Right lung (tissue), 5 donors: ENCODE results near the gene SMG6. TPM values are rescaled to one million over a fixed set of nuclear protein-coding genes. Genes with fewer than 3 reads are reported as not detected.

ENCODE experiments used
- DNase-seq, 2 donors: peaks; one replicate each; pipeline ENCODE4 v3.0.0-alpha.2; 2013
- polyA plus RNA-seq, 5 donors: library from polyadenylated mRNA; unstranded; fragments of 120-200 nt; gene quantifications; one replicate each; pipeline versions ENCODE4 v1.2.1 to v1.2.3, GENCODE V29; 2013; ENCODE audit warnings: inconsistent platforms in 1 of 5, low replicate concordance in 1 of 5; ENCODE audit not compliant: insufficient read length in 5 of 5, insufficient read depth in 1 of 5

SMG6 gene
- polyA plus RNA-seq, 5 donors = 30.9 to 42.6 (median 35.7) TPM

DNA sequence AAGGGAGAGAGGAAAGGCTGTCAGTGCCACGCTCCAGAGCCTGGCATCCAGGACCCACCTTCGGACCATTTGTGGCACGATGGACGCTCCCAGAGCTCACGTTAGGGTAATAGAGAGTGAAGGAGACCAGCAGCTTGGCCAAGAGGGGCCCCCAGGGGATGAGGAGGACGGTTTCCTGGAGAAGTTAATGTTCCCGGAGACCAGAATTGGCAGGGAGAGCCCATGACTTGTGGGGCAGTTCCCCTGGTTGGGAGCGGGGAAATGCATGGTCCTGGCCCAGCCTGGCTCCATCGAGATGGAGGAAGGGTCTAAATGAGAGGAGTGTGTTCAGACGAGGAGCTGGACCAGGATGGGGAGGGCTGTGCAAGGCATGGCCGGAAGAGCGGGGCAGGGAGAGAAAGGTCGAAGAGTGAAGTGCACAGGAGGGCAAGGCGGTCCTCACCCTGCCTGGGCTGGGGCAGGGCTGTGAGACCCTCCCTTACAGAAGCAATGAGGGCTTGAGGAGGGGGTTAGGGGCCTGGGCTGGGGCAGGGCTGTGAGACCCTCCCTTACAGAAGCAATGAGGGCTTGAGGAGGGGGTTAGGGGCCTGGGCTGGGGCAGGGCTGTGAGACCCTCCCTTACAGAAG lies 251.5 kb downstream of the SMG6 start:
- no peak for DNase-seq

DNA sequence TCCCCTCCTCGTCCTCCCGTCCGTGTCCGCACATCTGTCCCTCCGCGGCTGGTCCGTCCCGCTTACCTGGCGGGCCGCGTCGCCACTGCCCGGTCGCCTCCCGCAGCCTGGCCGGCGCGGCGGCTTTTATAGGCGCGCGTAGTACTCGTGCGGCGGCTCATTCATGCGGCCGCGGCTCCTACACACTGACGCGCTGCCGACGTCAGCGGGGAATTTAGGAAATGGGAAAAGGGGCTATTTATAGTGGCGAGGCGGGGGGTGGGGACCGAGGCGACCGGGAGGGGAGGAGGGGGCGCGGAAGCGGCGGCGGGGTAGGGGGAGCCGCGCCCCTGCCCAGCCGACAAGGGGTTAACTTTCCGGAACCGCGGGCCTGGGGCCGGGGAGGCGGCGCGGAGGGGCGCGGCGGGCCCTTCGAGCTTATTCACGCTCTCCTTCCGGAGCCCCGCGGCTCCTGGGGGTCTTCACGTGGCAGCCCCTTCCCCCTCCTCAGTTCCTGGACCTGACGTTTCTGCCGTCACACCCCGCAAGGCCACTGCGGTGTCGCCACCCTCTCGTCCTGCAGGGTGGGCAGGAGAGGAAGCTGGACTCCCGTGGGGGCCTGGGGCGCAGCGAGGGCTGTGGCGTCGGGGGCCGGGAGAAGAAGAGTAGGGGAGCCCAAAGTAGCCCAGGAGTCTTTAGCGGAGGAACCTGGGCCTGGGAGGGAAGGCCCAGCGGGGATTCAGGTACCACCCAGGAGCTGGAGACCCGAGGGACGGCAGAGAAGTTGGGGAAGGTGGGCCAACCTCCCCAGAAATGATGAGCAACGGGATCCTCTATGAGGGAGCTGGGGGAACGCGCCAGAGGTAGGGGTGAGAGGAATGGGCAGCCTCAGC lies 252.3 kb downstream of the SMG6 start:
- DNase-seq = no peak

DNA sequence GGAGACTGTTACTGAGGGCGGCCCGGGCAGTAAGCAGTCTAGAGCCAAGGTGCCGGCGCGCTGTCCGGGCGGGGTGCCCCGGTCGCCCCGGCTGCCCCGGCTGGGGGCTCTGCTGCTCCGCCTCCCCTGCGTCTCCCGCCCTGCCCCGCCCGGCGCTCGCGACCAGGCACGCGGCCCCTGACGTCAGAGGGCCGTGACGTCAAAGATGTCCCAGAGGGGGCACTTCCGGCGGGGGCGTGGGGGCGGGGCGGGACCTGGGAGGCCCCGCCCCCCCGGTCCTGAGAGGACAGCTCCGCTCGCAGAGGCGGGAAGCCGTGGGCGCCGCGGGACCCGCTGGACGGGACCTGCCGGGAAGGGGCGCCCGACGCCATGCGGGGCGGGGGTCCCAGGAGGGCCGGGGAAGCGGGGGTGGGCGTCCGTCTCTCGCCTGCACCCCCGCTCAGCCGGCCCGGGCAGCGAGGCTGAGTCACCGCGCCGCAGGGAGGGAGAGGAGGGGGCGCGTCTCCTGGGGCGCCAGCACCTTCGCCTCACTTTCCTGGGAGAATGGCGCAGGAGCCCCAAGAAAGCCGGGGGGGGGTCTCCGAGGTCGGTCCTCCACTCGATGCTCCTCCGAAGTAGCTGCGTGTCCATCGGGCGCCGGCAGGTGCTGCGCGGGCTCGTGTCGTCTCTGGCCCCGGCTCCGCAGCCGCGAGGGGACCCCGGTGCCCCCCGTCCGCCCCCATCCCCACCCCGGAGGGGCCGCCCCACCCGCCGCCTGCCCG lies 253.1 kb downstream of the SMG6 start:
- peak; percentile 72 to 80 for DNase-seq

DNA sequence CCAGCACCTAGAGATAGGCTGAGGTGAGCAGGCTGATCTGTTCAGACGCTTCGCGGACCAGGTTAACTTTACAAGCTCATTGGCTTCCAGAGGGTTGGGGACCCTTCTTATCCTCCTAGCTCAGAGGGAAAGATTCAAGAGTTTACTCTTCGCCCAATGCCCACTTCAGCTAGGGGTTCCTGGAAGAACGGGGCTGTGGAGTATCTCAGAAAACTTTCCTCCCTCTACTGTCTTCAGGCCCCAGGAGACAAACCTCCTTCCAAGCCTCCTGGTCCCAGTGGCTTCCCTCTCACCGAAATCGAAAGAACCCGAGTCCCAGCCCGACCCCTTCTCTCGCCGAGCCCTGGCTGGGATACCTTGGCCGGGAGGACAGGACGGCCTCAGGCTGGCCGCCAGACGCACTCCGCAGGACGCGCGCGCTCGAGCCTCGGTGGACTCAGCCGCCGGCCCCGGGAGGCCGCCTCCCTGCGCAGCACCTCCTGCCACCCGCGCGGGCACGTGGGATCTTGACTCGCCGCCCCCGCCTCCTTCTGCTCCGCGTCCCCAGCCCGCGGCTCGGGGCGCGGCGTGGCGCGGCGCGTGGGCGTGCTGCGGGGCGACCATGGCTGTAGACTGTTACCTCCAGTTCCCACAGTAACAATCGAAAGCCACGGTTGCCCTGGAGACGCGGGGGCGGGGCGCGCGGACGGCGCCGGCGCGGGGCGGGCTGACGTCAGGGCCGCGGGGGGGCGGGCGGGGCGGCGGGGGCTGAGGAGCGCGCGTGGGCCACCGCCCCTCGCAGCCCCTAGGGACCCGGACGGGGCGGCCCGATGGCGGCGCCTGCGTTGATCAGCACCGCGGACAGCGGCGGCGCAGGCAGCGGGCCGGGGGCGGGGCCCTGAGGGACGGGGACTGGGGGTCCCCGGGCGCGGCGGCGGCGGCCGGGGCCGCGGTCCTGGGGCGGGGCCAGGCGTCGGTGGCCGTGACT lies 254.0 kb downstream of the SMG6 start:
- peak; percentile 80 to 84 for DNase-seq

DNA sequence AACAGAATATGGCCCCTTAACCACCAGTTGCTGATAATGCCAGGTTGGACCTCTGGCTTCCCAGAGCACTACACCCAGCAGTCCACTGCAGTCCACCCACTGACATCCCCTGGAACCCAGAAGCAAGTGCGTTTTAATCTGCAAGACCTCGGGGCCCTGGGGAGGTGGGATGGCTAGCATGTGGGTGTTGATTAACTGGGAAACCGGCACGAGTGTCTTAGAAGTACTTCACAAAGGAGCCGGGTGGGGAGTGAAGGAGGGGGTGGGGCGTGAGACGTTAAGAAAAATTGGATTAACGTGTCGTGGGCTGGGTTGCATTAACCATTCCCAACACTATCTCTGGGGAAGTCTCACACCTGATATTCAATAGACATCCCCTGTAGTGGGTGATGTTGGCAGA lies 254.8 kb downstream of the SMG6 start:
- no peak for DNase-seq

DNA sequence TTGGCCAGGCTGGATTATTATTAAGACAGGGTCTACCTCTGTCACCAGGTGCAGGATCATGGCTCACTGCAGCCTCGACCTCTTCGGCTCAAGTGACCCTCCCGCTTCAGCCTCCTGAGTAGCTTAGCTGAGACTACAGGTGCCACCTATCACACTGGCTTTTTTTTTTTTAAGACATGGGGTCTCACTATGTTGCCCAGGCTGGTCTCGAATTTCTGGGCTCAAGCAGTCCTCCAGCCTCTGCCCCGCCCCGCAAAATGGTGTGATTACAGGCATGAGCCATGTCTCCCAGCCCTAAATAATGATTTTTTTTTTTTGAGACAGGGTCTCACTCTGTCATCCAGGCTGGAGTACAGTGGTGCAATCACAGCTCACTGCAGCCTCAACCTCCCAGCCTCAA lies 256.0 kb downstream of the SMG6 start:
- no peak for DNase-seq

DNA sequence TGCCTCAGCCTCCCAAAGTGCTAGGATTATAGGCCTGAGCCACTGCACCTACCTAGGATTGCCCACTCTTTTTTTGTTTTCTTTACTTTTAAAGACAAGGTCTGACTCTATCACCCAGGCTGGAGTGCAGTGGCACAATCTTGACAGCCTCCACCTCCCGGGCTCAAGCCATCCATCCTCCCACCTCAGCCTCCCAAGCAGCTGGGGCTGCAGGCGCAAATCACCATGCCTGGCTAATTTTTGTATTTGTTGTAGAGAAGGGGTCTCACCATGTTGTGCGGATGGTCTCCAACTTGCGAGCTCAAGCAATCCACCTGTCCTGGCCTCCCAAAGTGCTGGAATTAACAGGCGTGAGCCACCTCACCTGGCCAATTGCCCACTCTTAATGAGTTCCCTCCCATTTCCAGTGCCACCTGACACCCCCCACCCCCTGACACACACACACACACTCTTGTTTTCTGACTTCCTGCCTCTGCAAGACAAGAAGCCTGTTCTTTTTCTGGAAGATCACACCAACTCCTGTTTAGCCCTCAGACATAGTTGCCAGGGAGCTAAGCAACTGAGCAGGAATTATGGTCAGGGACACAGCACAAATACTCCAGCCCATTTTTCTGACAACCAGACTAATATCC lies 259.2 kb downstream of the SMG6 start:
- DNase-seq = no peak

DNA sequence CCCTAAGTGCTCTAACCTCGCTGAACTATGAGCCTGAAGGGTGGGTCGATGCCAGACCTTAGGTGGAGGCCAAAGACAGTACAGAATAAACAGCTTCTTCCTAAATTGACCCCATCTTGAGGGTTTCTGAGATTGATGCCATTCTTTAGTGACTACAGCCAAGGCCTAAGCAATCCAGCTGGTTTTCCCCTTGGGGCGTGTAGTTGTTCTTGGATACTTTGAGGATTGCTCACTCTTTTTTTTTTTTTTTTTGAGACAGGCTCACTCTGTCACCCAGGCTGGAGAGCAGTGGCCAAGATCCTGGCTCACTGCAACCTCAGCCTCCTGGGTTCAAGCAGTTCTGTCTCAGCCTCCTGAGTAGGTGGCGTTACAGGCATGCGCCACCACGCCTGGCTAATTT lies 259.8 kb downstream of the SMG6 start:
- DNase-seq = no peak

DNA sequence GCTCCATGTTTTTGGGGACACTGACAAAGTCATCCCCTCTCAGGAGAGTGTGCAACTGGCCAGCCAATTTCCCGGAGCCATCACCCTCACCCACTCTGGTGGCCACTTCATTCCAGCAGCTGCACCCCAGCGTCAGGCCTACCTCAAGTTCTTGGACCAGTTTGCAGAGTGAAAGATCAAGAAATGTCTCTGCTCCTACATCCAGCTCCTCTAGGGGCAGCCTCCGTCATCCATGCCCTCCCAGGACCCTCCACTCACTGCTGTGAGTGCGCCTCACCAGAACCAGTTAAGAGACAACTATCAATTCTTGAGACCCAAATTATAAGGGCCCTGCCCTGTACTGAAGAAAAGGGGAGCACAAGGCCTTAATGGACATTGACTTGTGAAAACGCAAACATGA lies 260.7 kb downstream of the SMG6 start:
- no peak for DNase-seq

DNA sequence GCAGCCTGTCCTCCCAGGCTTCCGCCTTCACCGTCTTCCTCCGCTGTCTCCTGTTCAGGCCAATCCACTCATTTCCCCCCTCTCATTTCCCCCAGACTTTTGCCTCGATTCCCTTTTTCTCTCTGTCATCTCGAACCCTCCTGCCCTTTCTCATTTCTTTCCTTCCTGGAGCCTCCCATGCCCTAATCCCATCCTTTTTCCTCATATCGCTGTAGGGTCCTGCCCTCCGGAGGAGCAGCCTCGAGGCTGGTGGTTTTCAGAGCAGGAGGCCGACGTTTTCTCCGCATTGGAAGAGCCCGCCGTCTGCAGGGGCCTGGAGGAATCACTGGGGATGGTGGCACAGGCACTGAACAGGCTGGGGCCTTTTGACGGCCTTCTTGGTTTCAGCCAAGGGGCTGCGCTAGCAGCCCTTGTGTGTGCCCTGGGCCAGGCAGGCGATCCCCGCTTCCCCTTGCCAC lies 261.2 kb downstream of the SMG6 start:
- no peak for DNase-seq

DNA sequence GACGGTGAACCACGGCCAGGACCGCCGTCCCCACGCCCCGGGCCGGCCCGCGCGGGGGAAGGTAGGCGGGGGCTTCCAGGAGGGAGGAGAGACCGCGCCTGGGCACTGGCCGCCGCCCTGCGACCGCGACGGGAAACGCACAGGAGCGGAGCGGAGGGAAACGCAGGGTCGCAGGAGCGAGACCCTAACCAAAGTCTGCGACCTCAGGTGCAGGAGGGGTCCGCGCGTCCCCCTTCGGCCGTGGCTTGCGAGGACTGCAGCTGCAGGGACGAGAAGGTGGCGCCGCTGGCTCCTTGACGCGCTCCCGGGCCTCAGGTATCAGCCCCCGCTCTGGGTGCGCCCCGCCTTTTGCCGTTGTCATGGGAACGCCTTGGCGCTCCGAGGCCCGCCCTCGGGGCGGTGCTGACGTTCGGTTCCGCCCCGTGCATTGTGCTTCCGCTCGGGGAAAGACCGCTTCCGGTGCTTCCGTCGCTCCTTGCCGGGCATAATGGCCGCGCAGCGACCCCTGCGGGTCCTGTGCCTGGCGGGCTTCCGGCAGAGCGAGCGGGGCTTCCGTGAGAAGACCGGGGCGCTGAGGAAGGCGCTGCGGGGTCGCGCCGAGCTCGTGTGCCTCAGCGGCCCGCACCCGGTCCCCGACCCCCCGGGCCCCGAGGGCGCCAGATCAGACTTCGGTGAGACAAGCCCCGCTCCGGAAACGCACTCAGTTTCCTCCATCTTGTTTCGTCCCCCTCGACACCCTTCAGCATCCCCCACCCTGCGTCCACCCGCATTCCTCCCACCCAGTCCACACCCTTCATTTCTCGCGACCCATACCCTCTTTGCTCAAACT lies 261.8 kb downstream of the SMG6 start, which contains the start of gene OVCA2:
TSS of gene OVCA2 (plus strand) at position 462 of the 829 bp plus-strand sequence. CDS start at position 488, 26 bp downstream.
- peak; percentile 96 for DNase-seq

DNA sequence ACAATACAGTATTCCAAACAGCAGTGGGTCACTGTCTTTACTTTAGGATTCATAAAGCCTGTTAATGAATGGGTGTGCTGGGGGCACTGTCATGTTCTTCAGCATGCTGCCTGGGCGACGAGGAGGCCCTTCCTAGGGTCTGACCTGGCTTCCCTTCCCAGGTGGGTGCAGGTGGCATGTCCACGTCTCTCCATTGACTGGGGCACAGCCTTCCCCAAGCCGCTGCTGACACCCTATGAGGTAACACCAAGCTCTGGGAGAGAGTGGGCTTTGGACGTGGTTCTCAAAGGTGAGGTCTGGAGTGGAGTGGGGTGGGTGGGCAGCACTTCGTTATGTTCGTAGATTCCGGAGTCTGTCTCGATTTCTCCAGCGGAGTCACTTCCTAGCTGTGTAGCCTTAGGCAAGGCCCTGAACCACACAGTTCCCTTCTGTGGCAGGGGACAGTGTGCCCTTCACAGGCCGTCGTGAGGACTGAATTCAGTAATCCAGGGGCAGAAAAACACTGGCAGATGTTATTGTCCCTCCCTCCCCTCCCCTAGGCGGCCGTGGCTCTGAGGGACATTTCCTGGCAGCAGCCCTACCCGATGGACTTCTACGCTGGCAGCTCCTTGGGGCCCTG lies 262.5 kb downstream of the SMG6 start:
- DNase-seq = no peak

DNA sequence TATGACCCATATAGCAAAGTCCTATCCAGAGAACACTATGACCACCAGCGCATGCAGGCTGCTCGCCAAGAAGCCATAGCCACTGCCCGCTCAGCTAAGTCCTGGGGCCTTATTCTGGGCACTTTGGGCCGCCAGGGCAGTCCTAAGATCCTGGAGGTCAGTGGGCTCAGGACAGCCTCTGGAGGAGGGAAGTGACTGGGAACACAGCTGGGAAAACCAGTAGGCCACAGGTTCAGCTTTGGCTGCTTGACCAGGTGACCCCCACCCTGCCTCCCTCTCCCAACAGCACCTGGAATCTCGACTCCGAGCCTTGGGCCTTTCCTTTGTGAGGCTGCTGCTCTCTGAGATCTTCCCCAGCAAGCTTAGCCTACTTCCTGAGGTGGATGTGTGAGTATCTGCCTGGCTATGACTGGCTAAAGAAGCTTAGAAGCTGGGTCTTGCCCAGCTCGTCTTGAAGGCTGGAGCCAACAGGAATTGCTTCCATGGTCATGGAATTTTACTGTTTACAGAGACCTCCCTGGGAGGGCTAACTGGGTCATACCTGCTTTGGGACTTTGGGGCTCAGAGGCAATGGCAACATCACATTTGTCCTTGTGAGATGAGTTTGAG lies 263.3 kb downstream of the SMG6 start:
- no peak for DNase-seq

DNA sequence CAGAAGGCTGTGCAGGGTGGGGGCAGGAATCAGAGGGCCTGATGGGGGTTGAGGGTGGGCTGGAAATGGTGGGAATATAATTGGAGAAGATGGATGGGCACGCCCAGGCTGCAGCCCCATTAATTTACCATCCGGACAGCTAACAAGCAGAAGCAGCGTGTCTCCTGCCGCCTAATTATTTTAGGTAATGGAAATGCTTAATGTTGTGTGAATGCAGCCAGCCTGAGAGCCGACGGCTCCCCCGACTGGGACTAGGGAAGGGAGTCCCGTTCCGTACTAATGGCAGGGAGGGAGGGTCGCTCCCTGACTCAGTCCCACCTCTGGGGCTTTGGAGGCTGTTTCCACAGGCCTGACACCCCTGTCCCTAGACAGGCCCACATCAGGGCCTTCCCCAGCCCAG lies 266.4 kb downstream of the SMG6 start:
- DNase-seq = no peak

DNA sequence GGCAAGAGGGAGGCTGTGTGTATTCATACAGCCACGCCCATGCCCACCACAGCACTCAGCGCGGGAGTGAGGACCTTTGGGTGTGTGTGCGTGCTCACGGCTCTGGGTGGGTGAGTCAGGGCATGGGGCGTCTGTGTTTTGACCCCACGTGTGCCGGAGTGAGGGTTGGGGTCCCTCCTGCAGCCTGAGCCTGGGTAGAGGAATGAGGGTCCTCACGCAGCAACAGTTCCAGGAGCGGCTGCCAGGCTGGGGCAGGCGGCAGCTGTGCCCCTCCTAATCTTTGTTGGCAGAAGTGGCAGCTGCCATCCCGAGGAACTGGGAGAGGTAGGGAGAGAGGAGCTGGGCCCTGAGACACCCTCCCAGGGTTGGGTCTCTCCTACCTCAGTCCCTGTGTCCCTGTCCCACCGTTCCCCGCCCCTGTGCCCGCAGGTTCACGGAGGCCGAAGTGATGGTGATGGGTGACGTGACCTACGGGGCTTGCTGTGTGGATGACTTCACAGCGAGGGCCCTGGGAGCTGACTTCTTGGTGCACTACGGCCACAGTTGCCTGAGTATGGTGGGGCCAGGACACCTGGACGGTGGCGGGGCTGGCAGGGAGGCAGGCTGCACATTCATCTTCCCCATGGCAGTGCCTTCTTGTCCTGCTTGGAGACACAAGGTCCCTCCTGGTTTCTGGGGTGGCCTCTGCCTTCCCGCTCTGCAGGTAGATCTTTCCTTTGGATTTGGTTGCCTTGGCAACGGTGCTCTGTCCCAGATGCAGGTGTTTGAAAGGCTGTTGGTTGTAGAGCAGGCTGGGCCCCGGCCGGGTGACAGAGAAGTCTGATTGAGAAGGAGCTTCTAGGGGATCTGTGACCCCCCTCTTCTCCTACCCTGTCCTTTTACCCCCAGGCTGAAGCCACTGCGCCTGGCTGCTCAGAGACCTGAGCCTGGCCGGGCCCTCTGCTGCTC lies 267.8 kb downstream of the SMG6 start:
- DNase-seq = no peak

DNA sequence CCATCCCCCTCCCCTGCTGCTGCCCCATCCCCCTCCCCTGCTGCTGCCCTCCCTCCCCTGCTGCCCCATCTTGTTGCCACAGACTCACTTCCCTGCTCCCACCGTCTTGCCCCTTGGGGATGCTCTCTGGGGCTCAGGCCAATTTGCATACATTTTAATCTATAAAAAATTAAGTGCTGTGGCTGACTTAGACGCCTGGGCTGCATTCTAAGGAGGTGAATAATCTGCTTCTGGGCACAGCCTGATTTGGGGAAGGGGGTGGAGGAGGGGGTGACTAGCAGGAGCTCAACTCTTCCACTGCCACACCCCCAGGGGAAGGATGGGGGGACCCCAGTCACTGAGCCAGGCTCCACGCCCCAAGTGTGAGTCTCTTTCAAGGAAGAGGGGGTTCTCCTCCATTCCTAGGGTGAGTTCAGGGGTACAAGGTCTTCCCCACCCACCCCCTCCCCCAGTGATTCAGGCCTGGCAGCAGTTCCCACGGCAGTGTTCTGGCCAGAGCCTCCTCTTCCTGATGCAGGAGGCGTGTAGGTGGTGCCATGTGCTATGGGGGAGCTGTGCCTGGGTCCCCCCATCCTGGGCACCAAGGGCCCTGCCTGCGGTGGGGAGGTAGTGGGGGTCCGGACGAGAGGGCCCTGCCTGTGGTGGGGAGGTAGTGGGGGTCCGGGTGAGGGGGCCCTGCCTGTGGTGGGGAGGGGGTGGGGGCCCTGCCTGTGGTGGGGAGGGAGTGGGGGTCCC lies 268.6 kb downstream of the SMG6 start:
- DNase-seq = no peak

DNA sequence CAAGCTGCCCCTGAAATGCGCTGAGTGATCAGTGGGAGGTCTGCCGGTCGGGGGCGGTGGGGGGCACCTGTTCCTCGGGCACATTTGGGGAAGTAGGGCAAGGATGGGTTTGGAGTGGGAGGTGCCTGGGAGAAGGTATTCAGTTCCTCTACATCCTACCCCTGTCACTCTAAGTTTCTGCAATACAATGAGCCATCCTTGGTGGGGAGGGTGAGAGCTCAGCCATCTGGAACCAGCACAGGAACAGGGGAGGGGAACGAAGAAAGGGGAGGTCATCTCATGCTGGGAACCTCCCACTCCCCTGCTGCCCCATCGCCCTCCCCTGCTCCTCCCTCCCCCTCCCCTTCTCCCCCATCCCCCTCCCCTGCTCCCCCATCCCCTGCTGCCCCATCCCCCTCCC lies 269.4 kb downstream of the SMG6 start:
- DNase-seq = no peak
